K562 (cell line): ENCODE data around the gene MCIDAS. TPM values are rescaled to one million over a fixed set of nuclear protein-coding genes. Genes with fewer than 3 reads are reported as not detected.

Experiments
- BRF2 ChIP-seq: IDR thresholded peaks from 3 replicates; pipeline ENCODE4 v1.6.1; 2011; ENCODE audit warnings: borderline replicate concordance, mild to moderate bottlenecking; ENCODE audit not compliant: insufficient read length, insufficient read depth
- CAMTA2 ChIP-seq: fragments of 250-450 bp; sonication (Bioruptor Pico); conservative IDR thresholded peaks from 2 replicates; pipeline ENCODE4 v1.5.1; 2022
- DNMT1 ChIP-seq: fragments of 450-650 bp; IDR thresholded peaks from 2 replicates; pipeline ENCODE4 v1.6.1; 2016; ENCODE audit warnings: antibody characterized with exemption, mild to moderate bottlenecking
- ERF ChIP-seq: fragments of 450-650 bp; formaldehyde crosslinking; IDR thresholded peaks from 2 replicates; pipeline ENCODE4 v1.4.0; 2020; ENCODE audit warnings: mild to moderate bottlenecking, mixed read lengths
- FOXP1 ChIP-seq: sonication (generic); formaldehyde crosslinking; IDR thresholded peaks from 2 replicates; pipeline ENCODE4 v1.8.0; 2022; ENCODE audit warnings: mild to moderate bottlenecking, missing genetic modification reagents
- KDM5B ChIP-seq: fragments of 200-600 bp; sonication (generic); IDR thresholded peaks from 2 replicates; pipeline ENCODE4 v1.6.1; 2012; ENCODE audit warnings: low read depth, mild to moderate bottlenecking, moderate library complexity, low read length, control low read depth, inconsistent platforms; ENCODE audit not compliant: insufficient replicate concordance
- KLF10 ChIP-seq: fragments of 250-450 bp; sonication (Bioruptor Pico); IDR thresholded peaks from 2 replicates; pipeline ENCODE4 v1.6.1; 2021; ENCODE audit warnings: matching md5 sums
- NCOR1 ChIP-seq: fragments of 450-650 bp; IDR thresholded peaks from 2 replicates; pipeline ENCODE4 v1.6.1; 2016; ENCODE audit warnings: mild to moderate bottlenecking, moderate library complexity
- PHF8 ChIP-seq: fragments of 200-600 bp; sonication (generic); IDR thresholded peaks from 2 replicates; pipeline ENCODE4 v1.6.1; 2012; ENCODE audit warnings: mixed run types, mild to moderate bottlenecking, inconsistent platforms, low read length, moderate library complexity, borderline replicate concordance
- PRMT5 ChIP-seq: sonication (generic); formaldehyde crosslinking; IDR thresholded peaks from 2 replicates; pipeline ENCODE4 v1.5.0; 2020; ENCODE audit warnings: missing genetic modification reagents
- TRIM28 ChIP-seq: fragments of 450-650 bp; IDR thresholded peaks from 2 replicates; pipeline ENCODE4 v1.6.1; 2017
- VEZF1 ChIP-seq: fragments of 200-800 bp; sonication (Bioruptor generic); IDR thresholded peaks from 2 replicates; pipeline ENCODE4 v1.6.1; 2017; ENCODE audit warnings: missing genetic modification characterization, missing compliant biosample characterization
- ZNF165 ChIP-seq: fragments of 250-450 bp; sonication (Bioruptor Pico); IDR thresholded peaks from 2 replicates; pipeline ENCODE4 v1.4.0; 2020; ENCODE audit warnings: borderline replicate concordance
- ZNF316 ChIP-seq: fragments of 450-650 bp; IDR thresholded peaks from 2 replicates; pipeline ENCODE4 v1.6.1; 2016
- ZNF407 ChIP-seq: fragments of 450-650 bp; IDR thresholded peaks from 2 replicates; pipeline ENCODE4 v1.6.1; 2016; ENCODE audit warnings: low read depth
- ZNF589 ChIP-seq: fragments of 200-800 bp; sonication (Bioruptor generic); IDR thresholded peaks from 2 replicates; pipeline ENCODE4 v1.6.1; 2016; ENCODE audit warnings: low read depth, missing genetic modification characterization, missing compliant biosample characterization
- ZNF79 ChIP-seq: fragments of 250-450 bp; sonication (Bioruptor Pico); IDR thresholded peaks from 2 replicates; pipeline ENCODE4 v1.4.0; 2020; ENCODE audit warnings: low read depth, mild to moderate bottlenecking, moderate library complexity
- polyA plus RNA-seq, 8 experiments: library from polyadenylated mRNA; depleted of rRNA in 4 of 8; stranded (reverse) in 5 of 8; unstranded in 3 of 8; fragments of >200 nt; fragmentation: Nextera tagmentation in 2 of 8; fragmentation: Illumina TruSeq in 1 of 8; extraction: Ambion mirVana in 2 of 8; extraction: Trizol in 1 of 8; gene quantifications; 2 replicates each; pipeline versions ENCODE4 v1.2.1 to v1.2.3, GENCODE V29; 2011 to 2014; ENCODE audit warnings: inconsistent platforms in 1 of 8, missing spikeins in 1 of 8
- total RNA-seq, 7 experiments: library from RNA; depleted of rRNA in 6 of 7; stranded (reverse); fragments of >200 nt in 6 of 7; fragmentation: Illumina TruSeq in 2 of 7; extraction: Trizol in 2 of 7; gene quantifications; 2 replicates each; pipeline versions ENCODE4 v1.2.1 to v1.2.3, GENCODE V29; 2011 to 2021; ENCODE audit warnings: low replicate concordance in 1 of 7

MCIDAS gene
- total and polyA plus RNA-seq, 9 of the 15 experiments (the other 6 are each of a cell fraction or from before 2014, with no cell fraction given): 0.07 to 1.5 (median 0.69) TPM

- TF ChIP-seq CAMTA2 (no peak), PRMT5 (CRISPR knock-in tag) (no peak), BRF2 (no peak), NCOR1 (no peak), FOXP1 (peak; percentile 80; the same call in 1 of the 2 replicates), DNMT1 (no peak), KDM5B (peak; percentile 46), ZNF407 (no peak), KLF10 (CRISPR knock-in tag) (no peak), ZNF79 (CRISPR knock-in tag) (no peak), TRIM28 (no peak), ZNF316 (no peak), VEZF1 (CRISPR knock-in tag) (peak; percentile 82), ZNF165 (no peak), ERF (CRISPR knock-in tag) (no peak), ZNF589 (CRISPR knock-in tag) (no peak), PHF8 (peak; percentile 57; the same call in 1 of the 2 replicates)
These were observed at the start of gene MCIDAS (continued) for GRCh38 chr5:55226934-55227663.
